Activated gamma-delta T cell treated with anti-CD3 and anti-CD28 coated beads, Interleukin-2, amount 50 U/mL, for 16 hours (primary cell): ENCODE data around the gene REXO2.

Experiments
- DNase-seq: peaks from one replicate; pipeline ENCODE4 v3.0.0-alpha.2; 2020; ENCODE audit warnings: low read depth

The REXO2 gene

GRCh38 chr11:114439229-114440120, at the start of gene REXO2:
REXO2 (plus strand) TSS chr11:114439467; CDS start chr11:114439529, 62 bp downstream.
- DNase-seq = peak; percentile 90

DNA sequence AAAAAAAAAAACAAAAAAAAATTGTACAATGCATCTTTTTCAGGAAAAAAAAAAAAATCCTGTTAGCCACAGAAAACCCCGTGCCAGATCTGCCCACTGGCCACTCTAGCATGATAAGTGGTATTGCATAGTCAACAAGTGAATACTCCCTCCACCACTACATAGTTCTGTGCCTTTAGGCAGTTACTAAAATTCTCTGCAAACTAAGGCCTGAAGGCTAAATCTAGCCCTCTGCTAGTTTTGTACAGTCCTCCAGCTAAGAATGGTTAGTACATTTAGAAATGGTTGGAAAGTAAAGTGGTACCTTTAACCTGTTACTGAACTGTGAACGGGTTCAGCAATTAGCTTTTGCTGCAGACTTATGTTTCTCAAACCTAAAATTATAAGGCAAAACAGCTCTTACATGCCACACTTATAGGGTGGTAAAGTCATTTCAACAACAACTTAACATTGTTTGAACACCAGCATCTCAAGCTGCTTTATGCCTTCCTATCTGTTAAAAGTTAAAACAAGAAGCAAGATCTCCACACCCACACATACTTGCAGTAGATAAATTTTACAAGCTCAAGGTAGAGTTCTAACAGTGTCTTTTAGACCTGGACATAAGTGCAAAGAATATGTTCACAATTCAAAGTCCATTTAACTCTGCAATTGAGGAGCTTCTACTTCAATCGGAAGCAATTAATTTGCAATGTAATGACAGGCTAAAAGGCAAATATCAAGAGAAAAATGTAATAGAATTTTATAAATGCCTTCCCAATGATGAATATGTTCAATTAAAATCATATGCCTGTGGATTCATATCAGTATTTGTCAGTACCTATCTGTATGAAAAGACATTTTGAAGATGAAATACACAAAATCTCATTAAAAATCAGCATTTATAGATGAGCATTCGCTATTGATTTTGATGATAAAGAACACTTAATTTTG, 46.3 kb upstream of the REXO2 start:
- DNase-seq = no peak

- no peak for DNase-seq
These were observed 43.5 kb upstream of the REXO2 start for GRCh38 chr11:114395736-114396135.

DNA sequence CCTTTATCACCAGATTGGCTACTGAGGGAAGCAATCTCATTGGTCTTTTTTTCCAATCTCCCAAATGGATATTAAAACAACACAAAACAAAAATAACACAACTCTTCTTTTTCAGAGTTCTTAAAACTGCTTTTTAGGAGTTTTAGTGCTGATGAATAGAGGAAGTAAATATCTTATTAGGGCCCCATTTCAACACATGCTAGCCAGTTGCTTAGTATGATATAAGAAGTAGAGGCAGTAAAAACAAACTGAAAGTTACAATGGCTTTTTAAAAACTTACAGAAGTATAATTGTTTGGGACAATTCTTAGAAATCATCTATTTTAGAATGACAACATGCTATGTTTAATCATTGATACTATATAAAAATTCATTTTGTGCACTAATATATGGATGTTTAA, 42.4 kb upstream of the REXO2 start:
- no peak for DNase-seq

DNA sequence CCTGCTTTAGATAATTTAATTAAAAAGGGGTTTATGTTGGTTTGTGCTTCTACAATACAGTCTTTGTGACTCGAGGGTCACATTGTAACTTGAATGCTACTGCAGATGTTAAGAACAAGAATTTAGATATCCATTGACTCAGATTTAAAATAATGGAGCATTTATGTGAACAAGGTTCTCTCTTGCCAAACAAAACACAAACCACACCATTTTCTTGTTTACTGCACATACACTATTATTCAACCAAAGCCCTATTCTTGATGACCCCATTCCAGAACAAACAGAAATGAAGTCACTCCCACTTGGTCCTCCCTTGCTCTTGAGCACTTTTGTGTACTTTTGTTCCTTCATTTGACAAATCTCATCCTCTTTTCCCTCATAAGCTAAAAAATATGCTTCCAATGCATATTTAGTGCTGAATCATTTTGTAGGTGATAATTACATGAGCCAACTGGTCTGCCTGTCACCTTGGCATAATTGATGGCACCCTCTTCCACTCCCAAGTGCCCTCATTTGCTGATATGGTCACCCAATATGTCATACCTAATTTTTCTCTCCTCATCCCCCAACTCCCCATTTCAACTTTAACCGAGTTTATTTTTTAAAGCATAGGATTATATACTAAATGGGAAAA, 41.8 kb upstream of the REXO2 start:
- no peak for DNase-seq

DNA sequence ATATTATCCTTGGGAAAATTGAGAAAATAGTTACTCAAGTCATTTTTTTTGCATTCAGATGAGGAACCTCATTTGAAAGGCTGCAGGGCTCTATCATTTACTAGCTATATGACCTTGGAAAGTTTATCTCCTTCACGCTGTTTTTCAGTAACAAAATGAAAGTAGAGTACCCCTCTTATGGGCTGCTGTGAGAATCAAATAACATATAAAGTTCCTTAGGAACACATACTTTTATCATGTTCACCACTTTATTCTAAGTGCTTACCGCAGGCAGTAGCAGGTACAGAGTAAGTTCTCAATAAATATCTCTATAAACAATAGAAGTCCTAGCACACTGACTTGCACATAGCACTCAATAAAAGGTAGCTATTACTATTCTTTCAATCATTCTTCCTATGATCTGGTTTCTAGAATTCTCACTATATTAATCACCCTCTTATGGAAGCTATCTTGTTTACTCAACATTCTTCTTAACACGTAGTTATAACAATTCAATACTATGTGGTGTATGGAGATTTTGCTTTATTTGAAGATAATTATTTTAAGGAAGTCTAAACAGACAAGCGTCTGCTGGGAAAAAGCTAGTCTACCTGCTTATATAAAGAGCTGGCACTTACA, 40.9 kb upstream of the REXO2 start:
- no peak for DNase-seq

DNA sequence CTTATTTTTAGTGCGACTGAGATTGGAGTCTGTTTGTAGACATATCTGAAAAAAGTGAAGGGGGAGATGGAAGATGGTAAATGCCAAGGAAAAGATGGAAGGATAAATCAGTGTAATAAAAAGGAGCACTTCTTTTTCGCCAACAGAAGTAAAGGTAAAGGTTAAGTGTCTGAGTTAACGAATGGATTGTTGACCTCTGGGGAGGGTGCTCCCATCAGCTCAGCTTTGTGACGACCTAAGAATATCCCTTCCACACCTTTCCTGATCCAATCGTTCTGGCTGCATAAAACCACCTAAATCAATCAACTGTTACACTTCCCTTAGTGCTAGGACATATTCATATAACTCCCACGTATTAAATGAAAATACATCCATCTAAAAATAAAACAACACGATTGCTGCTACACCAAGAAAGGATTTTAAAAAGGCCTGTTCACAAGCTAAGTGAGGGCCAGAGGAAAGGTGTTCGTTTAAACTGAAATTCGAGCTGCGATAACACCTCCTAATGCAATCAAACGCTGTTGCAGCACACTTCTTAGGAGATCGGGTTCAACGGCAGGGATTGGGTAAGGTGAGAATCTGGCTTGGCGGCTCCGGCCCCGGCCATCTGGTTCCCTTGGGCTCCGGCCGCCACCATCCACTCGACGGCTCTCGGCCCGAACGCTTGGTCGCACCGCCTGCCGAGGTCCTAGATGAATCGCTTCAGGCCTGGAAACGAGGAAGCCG, 39.6 kb upstream of the REXO2 start:
- no peak for DNase-seq

DNA sequence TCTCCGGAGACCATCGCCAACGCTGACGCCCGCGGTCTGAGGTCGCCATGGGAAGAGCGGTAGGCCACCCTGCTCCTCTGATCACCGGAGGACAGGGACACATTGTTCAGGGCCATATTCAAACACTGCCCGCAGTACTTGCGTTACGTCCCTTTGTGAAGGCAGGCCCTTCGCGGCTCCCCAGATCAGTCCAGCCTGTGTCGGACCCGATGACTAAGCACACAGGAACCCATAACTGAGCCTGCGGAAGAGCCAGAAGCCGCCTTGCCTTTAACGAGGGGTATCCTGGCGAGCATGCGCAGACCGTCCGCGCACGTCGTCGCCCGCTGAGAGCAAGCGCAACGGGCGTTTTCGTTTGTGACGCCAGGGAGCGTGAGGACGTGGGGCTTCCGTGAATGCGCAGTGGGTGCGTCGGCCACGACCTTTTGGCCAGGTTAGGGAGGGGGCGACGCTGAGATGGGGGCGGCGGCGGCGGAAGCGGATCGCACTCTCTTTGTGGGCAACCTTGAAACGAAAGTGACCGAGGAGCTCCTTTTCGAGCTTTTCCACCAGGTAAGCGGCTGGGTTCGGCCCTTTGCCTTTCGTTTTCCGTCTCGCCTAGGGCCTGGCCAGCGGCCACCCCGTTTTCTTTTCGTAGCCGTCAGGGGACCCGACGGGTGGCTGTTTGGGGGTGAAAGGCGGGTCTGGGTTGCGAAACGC, 38.9 kb upstream of the REXO2 start, which contains the start of the genes C11orf71 and RBM7:
TSS of gene C11orf71 (minus strand) at position 296 of the 699 bp plus-strand sequence. CDS start at position 116, 180 bp downstream.
TSS of gene RBM7 (plus strand) at position 451 of the 699 bp plus-strand sequence. CDS start at position 457, 6 bp downstream.
- DNase-seq = peak; percentile 97

- DNase-seq = no peak
These were observed 38.4 kb upstream of the REXO2 start for GRCh38 chr11:114400915-114401223.

- no peak for DNase-seq
These were observed 38.0 kb upstream of the REXO2 start for GRCh38 chr11:114401311-114401710.

DNA sequence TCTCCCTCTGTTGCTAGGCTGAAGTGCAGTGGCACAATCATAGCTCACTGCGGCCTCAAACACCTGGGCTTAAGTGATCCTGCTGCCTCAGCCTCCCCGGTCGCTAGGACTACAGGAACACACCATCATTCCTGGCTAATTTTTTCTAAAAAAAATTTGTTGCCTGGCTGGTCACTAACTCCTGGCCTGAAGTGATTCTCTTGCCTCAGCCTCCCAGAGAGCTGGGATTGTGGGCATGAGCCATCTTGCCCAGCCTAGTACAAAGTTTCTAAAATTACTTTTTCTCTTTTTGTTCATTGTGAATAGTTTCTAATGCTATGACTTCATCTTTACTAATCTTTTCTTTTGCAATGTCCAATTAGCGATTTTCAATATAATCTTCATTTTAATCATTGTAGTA, 26.3 kb upstream of the REXO2 start:
- DNase-seq = no peak

- DNase-seq = no peak
These were observed 25.3 kb upstream of the REXO2 start for GRCh38 chr11:114413958-114414357.

DNA sequence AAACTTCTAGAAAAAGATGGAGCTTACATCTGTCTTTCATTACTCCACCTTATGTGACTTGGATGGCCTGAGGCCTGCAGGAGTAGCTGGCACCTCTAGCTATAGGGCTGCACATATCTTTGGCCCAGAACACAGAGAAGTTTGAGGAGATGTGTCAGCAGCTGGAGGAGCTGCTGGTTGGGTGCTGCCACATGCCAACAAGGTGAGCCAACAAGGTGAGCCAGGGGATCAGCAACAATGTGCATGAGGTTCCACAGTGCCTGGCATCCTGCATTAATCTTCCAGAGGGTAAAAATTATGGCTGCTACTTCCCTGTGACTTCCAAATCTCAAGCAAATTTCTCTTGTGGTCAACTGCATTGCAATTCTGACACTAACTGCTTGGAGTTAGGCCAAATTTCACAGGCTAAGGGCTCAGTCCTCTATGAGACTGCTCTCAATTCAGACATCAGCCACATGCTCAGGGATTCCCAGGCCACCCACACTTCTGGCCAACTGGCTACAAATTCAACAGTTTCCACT, 22.8 kb upstream of the REXO2 start:
- DNase-seq = no peak

DNA sequence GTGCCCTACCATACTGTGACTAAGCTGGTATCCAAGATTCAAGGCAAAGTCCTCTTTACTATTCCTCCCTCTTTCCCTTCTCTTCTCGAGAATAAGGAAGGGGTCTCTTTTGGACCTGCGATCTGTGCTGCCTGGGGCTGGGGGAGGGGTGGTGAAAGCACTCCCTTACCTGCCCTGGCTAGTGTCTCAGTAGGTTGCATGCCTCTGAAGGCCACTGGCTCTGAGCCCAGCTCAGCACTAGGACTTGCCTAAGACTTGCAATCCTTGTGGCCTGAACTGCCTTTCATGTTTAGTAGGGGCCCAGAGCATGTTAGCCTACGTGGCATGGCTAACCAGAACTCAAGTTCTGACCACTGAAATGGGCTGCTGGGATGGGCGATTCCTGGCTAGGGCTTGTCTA, 13.0 kb upstream of the REXO2 start:
- no peak for DNase-seq

DNA sequence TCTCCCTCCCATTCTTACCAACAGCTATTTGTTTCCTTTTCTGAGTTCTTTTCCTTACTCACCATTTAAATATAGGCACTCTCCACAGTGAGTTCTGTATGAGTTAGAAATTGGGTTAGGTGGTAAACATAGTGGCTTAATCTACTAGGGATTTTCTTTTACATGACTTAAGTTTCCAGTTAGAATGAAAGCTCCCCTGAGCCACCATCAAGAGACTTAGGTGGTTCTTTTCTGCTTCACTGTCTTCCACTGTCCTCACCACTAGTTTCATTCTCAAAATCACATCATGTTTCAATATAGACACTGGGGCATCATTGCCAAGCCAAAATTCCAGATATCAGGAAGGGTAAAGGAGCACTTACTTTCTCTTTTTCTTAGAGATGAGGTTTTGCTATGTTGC, 9.0 kb upstream of the REXO2 start:
- DNase-seq = no peak

DNA sequence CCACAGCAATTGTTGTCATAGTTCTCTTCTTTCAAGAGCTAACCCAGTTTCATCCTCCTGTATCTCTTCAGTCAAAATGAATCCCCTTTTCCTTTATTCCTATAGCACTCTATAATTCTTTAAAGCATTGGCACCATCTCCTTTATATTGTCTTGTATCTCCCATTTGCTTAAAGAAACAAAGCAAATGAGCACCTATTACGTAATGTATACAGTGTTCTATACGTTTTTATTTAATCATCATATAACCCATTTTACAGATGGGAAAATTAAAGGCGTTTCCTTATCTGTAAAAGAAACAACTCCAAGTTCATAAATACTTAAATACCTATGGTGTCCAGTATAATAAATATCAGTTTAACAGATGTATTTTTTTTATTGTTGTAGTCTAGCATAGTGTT, 6.4 kb upstream of the REXO2 start:
- DNase-seq = no peak

- no peak for DNase-seq
These were observed 5.9 kb upstream of the REXO2 start for GRCh38 chr11:114433376-114433775.

- no peak for DNase-seq
These were observed 964 bp upstream of the REXO2 start for GRCh38 chr11:114438303-114438702.

DNA sequence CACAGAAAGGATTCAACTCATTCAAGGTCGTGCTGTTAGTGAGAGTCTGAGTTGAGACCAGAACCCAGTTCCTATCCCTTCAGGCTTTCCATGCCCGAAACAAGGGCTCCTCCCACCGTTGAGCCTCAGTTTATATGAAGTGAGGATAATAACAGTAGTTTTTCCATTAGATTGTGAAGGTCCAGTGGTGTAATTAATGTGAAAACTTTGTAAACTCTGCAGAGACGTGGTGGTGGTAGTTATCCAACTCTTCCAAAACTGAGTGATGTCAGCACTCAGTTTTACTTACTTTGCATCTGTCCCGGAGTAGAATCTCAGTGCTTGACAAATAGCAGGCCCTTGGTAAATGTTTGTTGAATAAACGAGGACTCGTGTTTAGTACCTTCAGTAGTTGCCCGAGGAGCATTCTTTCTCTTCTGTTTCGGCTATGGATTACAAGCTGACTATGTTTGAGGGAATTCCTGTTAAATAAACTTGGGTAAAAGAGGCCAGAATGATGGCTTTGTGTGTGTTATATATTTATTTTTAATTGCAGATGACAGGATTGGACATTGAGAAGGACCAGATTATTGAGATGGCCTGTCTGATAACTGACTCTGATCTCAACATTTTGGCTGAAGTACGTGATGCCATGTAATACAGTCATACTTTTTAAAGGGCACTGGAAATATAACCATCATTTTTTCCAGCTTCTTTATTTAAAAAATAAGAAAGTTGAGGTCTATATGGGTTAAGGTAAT, 1.0 kb downstream of the REXO2 start:
- no peak for DNase-seq
